Liver (tissue), 9 donors: ENCODE measurements around the gene DNM3. TPM values are rescaled to one million over a fixed set of nuclear protein-coding genes. Genes with fewer than 3 reads are reported as not detected.

Experiments used
- DNase-seq: peaks from one replicate; pipeline ENCODE4 v3.0.0-alpha.2; 2017; ENCODE audit warnings: low spot score
- H3K27ac ChIP-seq, 2 donors: one replicate each; pipeline ENCODE4 v1.7.0; 2013; ENCODE audit warnings: inconsistent platforms in 2 of 2, low read length in 2 of 2, control low read depth in 1 of 2, low read depth in 1 of 2, mild to moderate bottlenecking in 1 of 2
- H3K27me3 ChIP-seq, 4 donors: one replicate each; pipeline versions ENCODE4 v1.6.1 to v1.7.0; 2013; ENCODE audit warnings: low read length in 3 of 4, inconsistent platforms in 1 of 4, mild to moderate bottlenecking in 1 of 4, moderate library complexity in 1 of 4; ENCODE audit not compliant: control insufficient read depth in 4 of 4, insufficient read depth in 4 of 4
- H3K36me3 ChIP-seq, 4 donors: one replicate each; pipeline versions ENCODE4 v1.6.1 to v1.7.0; 2013; ENCODE audit warnings: low read length in 3 of 4, mild to moderate bottlenecking in 3 of 4, low read depth in 1 of 4, moderate library complexity in 1 of 4; ENCODE audit not compliant: control insufficient read depth in 4 of 4, insufficient read depth in 3 of 4
- H3K4me1 ChIP-seq, 4 donors: one replicate each; pipeline versions ENCODE4 v1.6.1 to v1.7.0; 2013; ENCODE audit warnings: low read length in 3 of 4, mild to moderate bottlenecking in 3 of 4, moderate library complexity in 1 of 4; ENCODE audit not compliant: control insufficient read depth in 4 of 4, insufficient read depth in 4 of 4
- H3K4me3 ChIP-seq, 3 donors: one replicate each; pipeline versions ENCODE4 v1.6.1 to v1.7.0; 2013; ENCODE audit warnings: low read length in 3 of 3, control low read depth in 1 of 3, low read depth in 1 of 3, mild to moderate bottlenecking in 1 of 3
- H3K9ac ChIP-seq, 2 donors: one replicate each; pipeline ENCODE4 v1.7.0; 2013; ENCODE audit warnings: low read length in 2 of 2, mild to moderate bottlenecking in 2 of 2, moderate library complexity in 2 of 2, control low read depth in 1 of 2, low read depth in 1 of 2
- H3K9me3 ChIP-seq, 4 donors: one replicate each; pipeline versions ENCODE4 v1.6.1 to v1.7.0; 2013; ENCODE audit warnings: low read length in 3 of 4; ENCODE audit not compliant: control insufficient read depth in 4 of 4
- CTCF ChIP-seq: fragments of 150-350 bp; IDR thresholded peaks from 2 replicates; pipeline ENCODE4 v1.5.1; 2017; ENCODE audit warnings: improper control_type of control experiment, low read depth, low read length; ENCODE audit not compliant: missing input control
- EGR1 ChIP-seq, 2 donors: IDR thresholded peaks; 2 replicates each; pipeline ENCODE4 v1.6.1; 2016 to 2018; ENCODE audit warnings: antibody characterized with exemption in 2 of 2, low read depth in 2 of 2
- FOXA1 ChIP-seq: IDR thresholded peaks from 2 replicates; pipeline ENCODE4 v1.6.1; 2016; ENCODE audit warnings: antibody characterized with exemption
- FOXA2 ChIP-seq: IDR thresholded peaks from 2 replicates; pipeline ENCODE4 v1.6.1; 2016; ENCODE audit warnings: antibody characterized with exemption
- HNF4G ChIP-seq: IDR thresholded peaks from 2 replicates; pipeline ENCODE4 v1.6.1; 2016; ENCODE audit warnings: antibody characterized with exemption
- JUND ChIP-seq, 2 donors: IDR thresholded peaks; 2 replicates each; pipeline ENCODE4 v1.6.1; 2016; ENCODE audit warnings: antibody characterized with exemption in 2 of 2
- NR2F2 ChIP-seq: IDR thresholded peaks from 2 replicates; pipeline ENCODE4 v1.6.1; 2016; ENCODE audit warnings: antibody characterized with exemption
- REST ChIP-seq: IDR thresholded peaks from 2 replicates; pipeline ENCODE4 v1.6.1; 2016; ENCODE audit warnings: antibody characterized with exemption, mild to moderate bottlenecking
- WGBS: extraction: QIAGEN DNeasy Blood & Tissue Kit; methylation state at CpG from one replicate; pipeline ENCODE4 v1.1.7; 2013; 5-methylcytosine and 5-hydroxymethylcytosine counted together
- polyA plus RNA-seq, 2 donors: library from polyadenylated mRNA; stranded (reverse) in 1 of 2; unstranded in 1 of 2; fragments of 200-250 nt in 1 of 2; fragments of >200 nt in 1 of 2; fragmentation: Nextera tagmentation in 1 of 2; extraction: Ambion mirVana in 1 of 2; gene quantifications; one replicate each; pipeline versions ENCODE4 v1.2.1 to v1.2.3, GENCODE V29; 2013 to 2015
- total RNA-seq, 2 donors: library from RNA; depleted of rRNA; stranded (reverse); fragments of >200 nt; gene quantifications; one replicate each; pipeline ENCODE4 v1.2.3, GENCODE V29; 2014
- TF ChIP-seq, protein P1 (sequence below): IDR thresholded peaks from 2 replicates; pipeline ENCODE4 v1.6.1; 2016; ENCODE audit warnings: antibody characterized with exemption
- TF ChIP-seq, protein P2 (sequence below): IDR thresholded peaks from 2 replicates; pipeline ENCODE4 v1.6.1; 2016; ENCODE audit warnings: antibody characterized with exemption
- donor health status: healthy.
- donor health status: healthy.
- donor health status: healthy.
- donor health status: healthy.
- donor health status: healthy.

Gene DNM3
- total and polyA plus RNA-seq, 4 donors, result 0.08 to 3.2 (median 1.0) TPM

DNA sequence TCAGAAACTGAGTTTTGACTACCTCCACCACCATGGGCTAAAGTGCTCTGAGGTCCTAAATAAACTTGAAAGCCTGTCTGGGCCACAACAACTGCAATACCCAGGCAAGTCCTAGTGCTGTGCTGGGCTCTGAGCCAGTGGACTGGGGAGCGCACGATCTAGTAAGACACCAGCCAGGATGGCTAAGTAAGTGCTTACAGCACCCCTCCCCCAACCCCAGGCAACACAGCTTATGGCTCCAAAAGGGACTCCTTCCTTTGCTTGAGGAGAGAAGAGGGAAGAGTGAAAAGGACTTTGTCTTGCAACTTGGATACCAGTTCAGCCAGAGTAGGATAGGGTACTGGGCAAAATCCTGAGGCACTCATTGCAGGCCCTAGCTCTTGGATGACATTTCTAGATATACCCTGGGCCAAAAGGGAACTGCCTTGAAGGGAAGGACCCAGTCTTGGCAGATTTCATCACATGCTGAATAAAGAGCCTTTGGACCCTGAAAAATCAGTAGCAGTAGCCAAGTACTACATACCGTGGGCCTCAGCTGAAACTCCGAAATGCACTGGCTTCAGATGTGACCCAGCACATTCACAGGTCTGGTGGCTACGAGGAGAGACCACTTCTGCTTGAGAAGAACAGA is 580.8 kb downstream of the DNM3 start:
- H3K36me3 ChIP-seq, result no peaks in the 10 kb centered on the region

More for the DNA sequence above, 580.8 kb downstream of the DNM3 start:
- no peak for DNase-seq
- no peak overlapping the region for H3K9ac ChIP-seq
- H3K27me3 ChIP-seq, result no peaks in the 10 kb centered on the region
- H3K27ac ChIP-seq, result no peak overlapping the region
- no peak overlapping the region for H3K4me3 ChIP-seq
- no peaks in the 10 kb centered on the region for H3K4me1 ChIP-seq
- H3K9me3 ChIP-seq, result no peaks in the 10 kb centered on the region
- no peak for TF ChIP-seq NR2F2
- TF ChIP-seq CTCF, result no peak
- no peak for TF ChIP-seq REST
- no peak for TF ChIP-seq FOXA1
- TF ChIP-seq, protein P1, sequence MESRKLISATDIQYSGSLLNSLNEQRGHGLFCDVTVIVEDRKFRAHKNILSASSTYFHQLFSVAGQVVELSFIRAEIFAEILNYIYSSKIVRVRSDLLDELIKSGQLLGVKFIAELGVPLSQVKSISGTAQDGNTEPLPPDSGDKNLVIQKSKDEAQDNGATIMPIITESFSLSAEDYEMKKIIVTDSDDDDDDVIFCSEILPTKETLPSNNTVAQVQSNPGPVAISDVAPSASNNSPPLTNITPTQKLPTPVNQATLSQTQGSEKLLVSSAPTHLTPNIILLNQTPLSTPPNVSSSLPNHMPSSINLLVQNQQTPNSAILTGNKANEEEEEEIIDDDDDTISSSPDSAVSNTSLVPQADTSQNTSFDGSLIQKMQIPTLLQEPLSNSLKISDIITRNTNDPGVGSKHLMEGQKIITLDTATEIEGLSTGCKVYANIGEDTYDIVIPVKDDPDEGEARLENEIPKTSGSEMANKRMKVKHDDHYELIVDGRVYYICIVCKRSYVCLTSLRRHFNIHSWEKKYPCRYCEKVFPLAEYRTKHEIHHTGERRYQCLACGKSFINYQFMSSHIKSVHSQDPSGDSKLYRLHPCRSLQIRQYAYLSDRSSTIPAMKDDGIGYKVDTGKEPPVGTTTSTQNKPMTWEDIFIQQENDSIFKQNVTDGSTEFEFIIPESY, result no peak
- no peak for TF ChIP-seq FOXA2
- TF ChIP-seq, protein P2, sequence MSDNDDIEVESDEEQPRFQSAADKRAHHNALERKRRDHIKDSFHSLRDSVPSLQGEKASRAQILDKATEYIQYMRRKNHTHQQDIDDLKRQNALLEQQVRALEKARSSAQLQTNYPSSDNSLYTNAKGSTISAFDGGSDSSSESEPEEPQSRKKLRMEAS, result no peak
- no peak for TF ChIP-seq HNF4G
- no peak for TF ChIP-seq JUND (IDR thresholded peaks at IDR 0.05)
- no peak for TF ChIP-seq EGR1 (IDR thresholded peaks at IDR 0.05; ENCODE audit: low read depth in 2 of 2)
- 86% methylated on average over 5 of the region's 5 CpGs for WGBS
